Skeletal muscle tissue (tissue), 4 donors: ENCODE measurements around the gene OR2L8. TPM values are rescaled to one million over a fixed set of nuclear protein-coding genes. Genes with fewer than 3 reads are reported as not detected.
"Not testable (repeated sequence)": the region's sequence is repeated elsewhere in the genome, so short reads cannot be mapped to it uniquely, and the experiment has no call there.

Experiments used
- H3K27ac ChIP-seq: one replicate; pipeline ENCODE4 v1.7.0; 2013; ENCODE audit warnings: mild to moderate bottlenecking, low read depth, low read length, inconsistent platforms
- H3K27me3 ChIP-seq, 3 donors: one replicate each; pipeline ENCODE4 v1.7.0; 2013; ENCODE audit warnings: low read length in 3 of 3; ENCODE audit not compliant: control insufficient read depth in 3 of 3, insufficient read depth in 3 of 3
- H3K36me3 ChIP-seq, 3 donors: one replicate each; pipeline ENCODE4 v1.7.0; 2013; ENCODE audit warnings: low read length in 3 of 3; ENCODE audit not compliant: control insufficient read depth in 3 of 3, insufficient read depth in 3 of 3
- H3K4me1 ChIP-seq, 3 donors: one replicate each; pipeline ENCODE4 v1.7.0; 2013; ENCODE audit warnings: low read length in 3 of 3, mild to moderate bottlenecking in 3 of 3; ENCODE audit not compliant: control insufficient read depth in 3 of 3, insufficient read depth in 3 of 3
- H3K4me3 ChIP-seq, 3 donors: one replicate each; pipeline ENCODE4 v1.7.0; 2013; ENCODE audit warnings: low read length in 3 of 3
- H3K9ac ChIP-seq, 3 donors: one replicate each; pipeline ENCODE4 v1.7.0; 2013; ENCODE audit warnings: low read length in 3 of 3, mild to moderate bottlenecking in 3 of 3, moderate library complexity in 2 of 3, low read depth in 1 of 3
- H3K9me3 ChIP-seq, 3 donors: one replicate each; pipeline ENCODE4 v1.7.0; 2013; ENCODE audit warnings: low read length in 3 of 3; ENCODE audit not compliant: control insufficient read depth in 3 of 3
- total RNA-seq: library from RNA; depleted of rRNA; stranded (reverse); fragments of >200 nt; gene quantifications from one replicate; pipeline ENCODE4 v1.2.3, GENCODE V29; 2014
- donor health status: Osteomylitis.

OR2L8 gene
- total RNA-seq, 1 donor from 2014 or later = not detected

DNA sequence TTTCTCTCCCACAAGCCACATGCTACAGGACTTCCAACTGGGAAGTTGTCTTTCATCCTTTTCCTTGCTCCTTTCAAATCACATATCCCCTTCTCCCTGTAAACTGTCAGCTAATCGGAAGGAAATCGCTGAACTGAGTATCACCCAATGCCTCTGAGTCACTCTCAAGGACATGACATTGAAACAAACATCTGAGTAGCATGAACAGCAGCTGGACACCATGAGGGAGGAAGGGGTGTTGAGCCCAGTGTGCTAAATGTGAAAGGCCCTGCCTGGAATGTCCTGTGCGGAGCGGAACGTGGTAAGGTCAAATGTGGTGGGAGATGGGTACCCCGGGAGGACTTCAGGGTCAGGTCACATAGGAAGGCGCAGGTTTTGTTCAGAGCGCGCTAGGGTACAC, 23.8 kb upstream of the OR2L8 start, which contains the start of gene OR2AJ1:
Gene OR2AJ1, plus strand, starts transcription at position 22 of the 400 bp plus-strand sequence. CDS start 8,880 bp downstream, outside the sequence.
- no peak within 1 kb of the TSS for H3K27ac ChIP-seq
- H3K36me3 ChIP-seq = no peaks in the 10 kb centered on the region
- no peaks in the 10 kb centered on the region for H3K27me3 ChIP-seq
- H3K4me1 ChIP-seq = no peaks in the 10 kb centered on the region
- no peak within 1 kb of the TSS for H3K4me3 ChIP-seq
- no peak within 1 kb of the TSS for H3K9ac ChIP-seq
- H3K9me3 ChIP-seq = no peaks in the 10 kb centered on the region

DNA sequence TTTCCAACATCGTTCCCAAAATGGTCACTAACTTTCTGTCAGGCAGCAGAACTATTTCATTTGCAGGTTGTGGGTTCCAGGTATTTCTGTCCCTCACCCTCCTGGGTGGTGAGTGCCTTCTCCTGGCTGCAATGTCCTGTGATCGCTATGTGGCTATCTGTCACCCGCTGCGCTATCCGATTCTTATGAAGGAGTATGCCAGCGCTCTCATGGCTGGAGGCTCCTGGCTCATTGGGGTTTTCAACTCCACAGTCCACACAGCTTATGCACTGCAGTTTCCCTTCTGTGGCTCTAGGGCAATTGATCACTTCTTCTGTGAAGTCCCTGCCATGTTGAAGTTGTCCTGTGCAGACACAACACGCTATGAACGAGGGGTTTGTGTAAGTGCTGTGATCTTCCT, 14.7 kb upstream of the OR2L8 start:
- Histone ChIP-seq H3K27me3 (no peaks in the 10 kb centered on the region), H3K27ac (no peak overlapping the region), H3K4me3 (no peak overlapping the region), H3K9ac (no peak overlapping the region), H3K4me1 (no peaks in the 10 kb centered on the region), H3K36me3 (no peaks in the 10 kb centered on the region), H3K9me3 (peaks cover 0 to 7% (median 0%) of the 10 kb centered on the region in 3 donors)

DNA sequence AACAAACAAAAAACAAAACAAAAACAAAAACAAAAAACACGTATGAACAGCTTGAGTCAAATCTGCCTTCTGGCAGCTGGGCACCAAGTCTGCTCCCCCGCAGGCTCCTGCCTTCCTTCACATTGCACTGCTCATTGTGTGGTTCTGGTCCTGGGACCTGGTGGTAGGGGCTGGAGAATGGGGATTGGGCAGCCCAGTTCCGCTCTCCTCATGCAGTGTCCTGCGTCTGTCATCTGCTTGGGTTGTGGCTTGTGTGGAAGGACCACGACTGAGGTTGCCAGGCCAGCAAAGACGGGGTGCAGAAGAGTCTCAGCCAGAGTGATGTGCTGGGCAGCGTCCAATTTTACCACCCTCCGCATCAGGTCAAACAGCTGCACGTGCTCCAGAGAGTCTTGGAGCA, 12.9 kb upstream of the OR2L8 start:
- Histone ChIP-seq H3K4me1 (no peaks in the 10 kb centered on the region), H3K27me3 (no peaks in the 10 kb centered on the region), H3K36me3 (no peaks in the 10 kb centered on the region), H3K9ac (no peak overlapping the region), H3K4me3 (no peak overlapping the region), H3K9me3 (peaks cover 0 to 7% (median 0%) of the 10 kb centered on the region in 3 donors), H3K27ac (no peak overlapping the region)

DNA sequence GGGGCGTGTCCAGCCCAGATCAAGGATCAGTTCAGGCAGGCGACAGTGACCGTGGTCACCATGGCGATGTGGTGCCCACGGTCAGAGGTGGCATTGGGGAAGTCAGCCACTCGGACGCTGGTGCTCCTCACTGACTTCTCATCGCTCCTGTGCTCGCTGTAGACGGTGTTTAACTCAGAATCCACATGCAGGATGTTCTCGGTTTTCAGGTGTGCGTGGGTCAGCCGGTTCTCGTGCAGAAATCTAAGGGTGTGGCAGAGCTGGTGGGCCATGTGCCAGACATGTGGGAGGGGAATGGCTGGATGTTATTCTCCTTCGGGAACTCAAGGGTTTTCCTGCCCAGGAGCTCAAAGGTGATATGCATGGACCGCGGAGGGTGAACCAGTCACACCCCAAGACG, 12.2 kb upstream of the OR2L8 start:
- no peak overlapping the region for H3K4me3 ChIP-seq
- no peaks in the 10 kb centered on the region for H3K36me3 ChIP-seq
- H3K4me1 ChIP-seq = no peaks in the 10 kb centered on the region
- H3K27me3 ChIP-seq = no peaks in the 10 kb centered on the region
- no peak overlapping the region for H3K27ac ChIP-seq
- H3K9ac ChIP-seq = no peak overlapping the region
- H3K9me3 ChIP-seq = peaks cover 0 to 7% (median 0%) of the 10 kb centered on the region in 3 donors

DNA sequence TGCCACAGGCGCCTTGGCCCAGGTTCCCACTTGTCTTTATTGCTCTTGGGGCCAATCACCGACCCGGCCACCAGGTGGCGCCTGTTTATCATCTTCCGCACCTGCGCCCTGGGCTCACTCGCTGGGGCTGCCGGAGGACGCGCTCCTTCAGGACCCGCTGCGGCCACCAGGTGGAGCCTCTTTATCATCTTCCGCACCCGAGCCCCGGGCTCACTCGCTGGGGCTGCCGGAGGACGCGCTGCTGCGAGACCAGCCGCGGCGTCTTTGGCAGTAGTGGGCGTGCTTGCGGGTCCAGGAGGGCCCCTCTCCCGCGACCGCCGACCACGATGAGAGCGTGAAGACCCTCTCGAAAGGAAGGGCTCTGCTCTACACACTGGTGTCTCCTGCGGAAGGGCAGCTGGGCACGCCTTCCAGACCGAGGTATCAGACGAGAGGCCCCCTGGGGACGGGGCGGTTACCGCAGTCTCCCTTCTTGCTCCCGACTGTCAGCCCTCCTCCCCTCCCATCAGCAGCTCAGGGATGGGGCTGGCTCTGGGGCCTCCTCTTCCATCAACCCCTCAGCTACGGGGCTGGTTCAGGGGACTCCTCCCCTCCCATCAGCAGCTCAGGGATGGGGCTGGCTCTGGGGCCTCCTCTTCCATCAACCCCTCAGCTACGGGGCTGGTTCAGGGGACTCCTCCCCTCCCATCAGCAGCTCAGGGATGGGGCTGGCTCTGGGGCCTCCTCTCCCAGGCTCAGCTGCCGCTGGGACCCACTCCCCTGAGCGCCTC, 11.5 kb upstream of the OR2L8 start:
- not testable (repeated sequence) for H3K9ac ChIP-seq, H3K36me3 ChIP-seq, H3K4me1 ChIP-seq, H3K27me3 ChIP-seq, H3K27ac ChIP-seq, H3K9me3 ChIP-seq
- peak overlapping the region in 1 of 3 donors; percentile 13 for H3K4me3 ChIP-seq

DNA sequence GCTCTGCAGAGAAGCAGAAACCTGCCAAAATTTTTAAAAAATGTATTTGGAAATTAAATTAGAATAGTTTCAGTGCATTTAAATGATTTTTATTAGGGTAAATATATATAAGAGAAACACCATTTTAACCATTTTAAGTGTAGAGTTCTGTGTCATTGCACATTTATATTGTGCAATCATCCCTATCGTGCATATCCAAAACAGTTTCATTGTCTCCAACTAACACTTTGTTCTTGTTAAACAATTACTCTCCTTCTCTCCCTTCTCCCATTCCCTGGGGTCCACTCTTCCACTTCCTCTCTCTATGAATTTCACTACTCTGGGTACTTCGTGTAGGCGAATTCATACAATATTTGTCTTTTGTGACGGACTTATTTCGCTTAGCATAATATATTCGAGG, 6.0 kb upstream of the OR2L8 start:
- Histone ChIP-seq H3K27me3 (no peaks in the 10 kb centered on the region), H3K36me3 (no peaks in the 10 kb centered on the region), H3K4me1 (no peaks in the 10 kb centered on the region), H3K9ac (no peak overlapping the region), H3K27ac (no peak overlapping the region), H3K4me3 (no peak overlapping the region), H3K9me3 (peaks cover 0 to 3% (median 0%) of the 10 kb centered on the region in 3 donors)

DNA sequence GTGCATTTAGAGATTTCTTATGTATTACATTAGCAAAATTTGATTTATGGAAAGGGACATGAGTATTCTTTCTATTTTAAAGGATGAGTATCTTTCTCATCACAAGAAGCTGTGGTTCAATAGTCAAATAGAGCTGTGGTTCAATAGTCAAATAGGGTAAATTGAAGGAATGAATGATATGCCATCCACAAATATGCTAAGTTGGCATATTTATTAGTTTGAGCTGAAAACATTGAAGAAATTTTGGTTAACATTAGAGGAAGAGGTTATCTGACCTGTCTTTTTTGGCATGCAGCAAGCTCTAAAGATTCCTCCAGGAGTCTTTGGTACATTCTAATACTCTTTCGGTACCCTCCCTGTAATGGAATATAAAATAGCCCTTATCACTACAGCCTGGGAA, 4.8 kb downstream of the OR2L8 start:
- no peak overlapping the region for H3K27ac ChIP-seq
- no peak overlapping the region for H3K4me3 ChIP-seq
- no peaks in the 10 kb centered on the region for H3K27me3 ChIP-seq
- no peak overlapping the region for H3K9ac ChIP-seq
- H3K9me3 ChIP-seq = no peaks in the 10 kb centered on the region
- H3K4me1 ChIP-seq = no peaks in the 10 kb centered on the region
- no peaks in the 10 kb centered on the region for H3K36me3 ChIP-seq

DNA sequence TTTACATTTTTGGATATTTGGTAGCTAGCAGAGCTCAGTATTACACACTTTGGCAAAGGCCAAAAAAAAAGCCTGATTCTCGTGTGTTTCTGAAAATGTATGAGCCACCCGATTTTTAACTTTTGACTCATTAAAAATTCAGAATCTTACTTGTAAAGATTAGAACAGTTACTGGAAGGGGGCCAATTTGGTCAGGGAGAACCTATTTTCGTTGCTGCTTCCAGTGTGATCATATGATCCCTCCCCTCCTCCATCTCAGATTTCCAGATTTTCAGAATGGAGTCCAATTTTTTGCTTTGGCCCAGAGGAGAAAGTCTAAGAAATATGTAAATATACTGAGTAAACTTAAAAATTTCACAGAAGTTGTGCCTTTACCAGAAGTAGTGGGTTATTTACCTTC, 13.1 kb downstream of the OR2L8 start:
- Histone ChIP-seq H3K9ac (no peak overlapping the region), H3K36me3 (no peaks in the 10 kb centered on the region), H3K27me3 (no peaks in the 10 kb centered on the region), H3K27ac (no peak overlapping the region), H3K9me3 (no peaks in the 10 kb centered on the region), H3K4me1 (no peaks in the 10 kb centered on the region), H3K4me3 (no peak overlapping the region)

DNA sequence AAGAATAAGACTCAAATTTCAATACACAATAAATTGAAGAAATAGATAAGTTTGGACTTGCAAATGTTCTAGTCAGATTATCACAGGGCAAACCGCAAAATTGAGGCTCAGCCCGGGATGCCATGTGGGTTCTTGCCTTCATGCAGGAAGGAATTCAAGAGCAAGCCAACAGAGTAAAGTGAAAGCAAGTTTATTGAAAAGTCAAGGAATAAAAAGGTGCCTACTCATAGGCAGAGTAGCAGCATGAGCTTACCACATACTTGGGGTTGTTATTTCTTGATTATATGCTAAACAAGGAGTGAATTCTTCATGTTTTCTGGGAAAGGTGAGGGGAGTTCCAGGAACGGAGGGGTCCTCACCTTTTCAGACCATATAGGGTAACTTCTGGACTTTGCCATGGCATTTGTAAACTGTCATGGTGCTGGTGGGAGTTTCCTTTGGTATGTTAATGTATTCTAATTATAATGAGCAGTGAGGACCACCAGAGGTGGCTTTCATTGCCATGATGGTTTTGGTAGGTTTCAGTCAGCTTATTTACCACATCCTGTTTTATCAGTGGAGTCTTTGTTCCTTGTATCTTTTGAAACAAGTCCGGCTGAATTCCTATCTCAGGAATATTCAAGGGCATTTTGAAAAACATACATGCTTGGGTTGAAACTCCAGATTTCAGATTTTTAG, 14.4 kb downstream of the OR2L8 start:
- Histone ChIP-seq H3K27me3 (no peaks in the 10 kb centered on the region), H3K36me3 (no peaks in the 10 kb centered on the region), H3K9me3 (no peaks in the 10 kb centered on the region), H3K4me3 (no peak overlapping the region), H3K9ac (no peak overlapping the region), H3K27ac (no peak overlapping the region), H3K4me1 (no peaks in the 10 kb centered on the region)

DNA sequence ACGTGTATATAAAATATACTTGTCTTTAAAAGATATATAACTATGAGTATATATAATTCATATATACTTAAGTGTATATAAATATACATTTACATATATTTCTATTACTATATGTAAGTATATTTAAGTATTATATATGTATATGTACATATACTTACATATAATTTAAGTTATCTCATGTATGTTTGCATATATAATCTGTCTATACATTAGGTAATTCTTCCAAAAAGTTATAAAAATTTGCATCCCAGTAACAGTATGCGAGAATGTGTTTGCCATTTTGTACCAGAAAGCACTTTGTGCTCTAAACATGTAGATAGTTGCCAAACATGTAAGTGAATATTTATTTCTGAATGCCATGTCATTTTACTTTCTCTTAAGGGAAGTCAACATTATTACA, 16.3 kb downstream of the OR2L8 start, which contains the start of gene OR2AK2:
Gene OR2AK2, plus strand, starts transcription at position 301 of the 400 bp plus-strand sequence. CDS start 144 bp downstream, outside the sequence.
- Histone ChIP-seq H3K27ac (no peak within 1 kb of the TSS), H3K36me3 (no peaks in the 10 kb centered on the region), H3K4me3 (no peak within 1 kb of the TSS), H3K9ac (no peak within 1 kb of the TSS), H3K9me3 (no peaks in the 10 kb centered on the region), H3K4me1 (no peaks in the 10 kb centered on the region), H3K27me3 (no peaks in the 10 kb centered on the region)
